ENCODE measurements around the gene LILRA6. TPM values are rescaled to one million over a fixed set of nuclear protein-coding genes. Genes with fewer than 3 reads are reported as not detected.
"Not testable (repeated sequence)": the region's sequence is repeated elsewhere in the genome, so short reads cannot be mapped to it uniquely, and the experiment has no call there.

LILRA6 gene
- total RNA-seq (1 to 10 TPM in 1 of 2 experiments, under 1 TPM in 1; 0.73 to 1.2 TPM), polyA plus RNA-seq (1 to 10 TPM in 1 of 2 donors, not detected in 1; 2.9 TPM)

DNA sequence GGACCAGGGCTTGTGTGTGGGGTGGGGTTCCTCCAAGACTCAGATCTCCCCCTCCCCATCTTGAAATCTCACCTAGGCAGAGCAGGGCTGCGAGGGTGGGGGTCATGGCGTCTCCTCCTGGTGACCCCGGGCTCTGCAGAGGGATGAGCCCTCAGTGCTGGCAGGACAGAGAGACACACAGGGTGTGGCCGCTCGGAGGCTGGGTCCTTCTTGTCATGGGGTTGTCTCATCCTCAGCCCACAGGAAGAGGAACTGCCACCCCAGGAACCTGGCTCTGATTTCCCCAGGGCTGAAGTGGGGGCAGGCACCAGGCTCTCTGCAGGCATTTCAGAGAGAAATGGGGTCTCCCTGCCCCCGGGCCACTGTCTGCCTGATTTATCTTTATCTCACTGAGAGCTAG, at the start of gene LILRA6:
LILRA6 (minus strand) TSS at position 145 of the 400 bp plus-strand sequence.
- POLR2A ChIA-PET (ENCODE audit: partially characterized antibody) = interaction anchor here (1.4 kb wide), 1 partner anchor 53 kb away, joined by 3 read pairs; the partner anchor contains the start of gene MBOAT7
- H3K27ac ChIP-seq (ENCODE audit: low read depth, low read length); H3K36me3 ChIP-seq (ENCODE audit: insufficient read depth, low read length); intact Hi-C loops (cut with micrococcal nuclease); DNase-seq; H3K27me3 ChIP-seq (ENCODE audit: insufficient read depth, low read length); H3K9me3 ChIP-seq (ENCODE audit: control insufficient read depth in 1 of 2, low read length in 2 of 2); H3K27me3 Mint-ChIP-seq; H3K36me3 Mint-ChIP-seq; H3K4me1 Mint-ChIP-seq; H3K9me3 Mint-ChIP-seq; H3K4me1 ChIP-seq (ENCODE audit: insufficient read depth, low read length); CTCF ChIA-PET (ENCODE audit: partially characterized antibody); H3K4me3 ChIP-seq (ENCODE audit: low read length in 2 of 2): not testable (repeated sequence)
- peak within 1 kb of the TSS in 1 of 8 donors; percentile 25 for H3K4me3 Mint-ChIP-seq
- peak within 1 kb of the TSS in 1 of 7 donors; percentile 37 for H3K27ac Mint-ChIP-seq

DNA sequence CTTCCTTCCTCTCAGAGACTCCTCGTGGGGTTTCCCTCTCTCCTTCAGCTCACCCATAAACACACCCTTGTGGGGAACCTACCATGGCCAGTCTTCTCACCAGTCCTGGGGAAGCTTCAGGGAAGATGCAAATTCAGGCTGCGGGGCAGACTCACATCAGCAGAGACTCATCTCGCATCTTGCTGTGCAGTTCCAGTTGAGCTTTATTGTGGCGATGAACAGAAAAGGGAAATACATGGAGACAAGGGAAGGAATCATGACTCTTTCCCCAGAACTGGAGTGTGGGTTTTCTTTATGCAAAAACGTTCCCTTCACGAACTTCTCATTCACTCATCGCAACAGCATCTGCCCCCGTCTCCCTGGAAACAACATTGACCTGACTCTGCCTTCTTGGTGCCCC, 46.6 kb upstream of the LILRA6 start:
- H3K4me3 Mint-ChIP-seq; intact Hi-C loops (cut with micrococcal nuclease); H3K9me3 ChIP-seq (ENCODE audit: control insufficient read depth in 1 of 2, low read length in 2 of 2); H3K36me3 Mint-ChIP-seq; DNase-seq; H3K27ac Mint-ChIP-seq; POLR2A ChIA-PET (ENCODE audit: partially characterized antibody); CTCF ChIA-PET (ENCODE audit: partially characterized antibody); H3K9me3 Mint-ChIP-seq; H3K27ac ChIP-seq (ENCODE audit: low read depth, low read length); H3K27me3 ChIP-seq (ENCODE audit: insufficient read depth, low read length); H3K4me1 ChIP-seq (ENCODE audit: insufficient read depth, low read length); H3K36me3 ChIP-seq (ENCODE audit: insufficient read depth, low read length); H3K4me3 ChIP-seq (ENCODE audit: low read length in 2 of 2): not testable (repeated sequence)
- H3K27me3 Mint-ChIP-seq = peaks cover 11 to 33% of the 10 kb centered on the region in 2 donors
- peaks cover 4 to 13% (median 5%) of the 10 kb centered on the region in 4 donors for H3K4me1 Mint-ChIP-seq

DNA sequence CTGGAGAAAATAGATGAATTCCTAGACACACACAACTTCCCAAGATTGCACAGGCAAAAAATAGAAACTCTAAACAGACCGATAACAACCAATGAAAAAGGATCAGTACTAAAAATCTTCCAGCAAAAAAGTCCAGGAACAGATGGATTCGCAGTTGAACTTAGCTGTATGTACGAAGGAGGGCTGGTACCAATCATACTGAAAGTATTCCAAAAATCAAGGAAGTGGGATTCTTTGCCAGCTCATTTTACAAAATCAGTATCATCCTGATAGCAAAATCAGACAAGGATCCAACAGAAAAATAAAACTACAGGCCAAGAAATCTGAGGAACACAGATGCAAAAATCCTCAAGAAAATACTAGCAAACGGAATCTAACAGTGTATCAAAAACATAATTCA, 44.9 kb upstream of the LILRA6 start:
- intact Hi-C loops (cut with micrococcal nuclease) = no loop called here
- Histone ChIP-seq H3K9me3 (ENCODE audit: control insufficient read depth in 1 of 2, low read length in 2 of 2) (no peaks in the 10 kb centered on the region), H3K27ac (ENCODE audit: low read depth, low read length) (no peak overlapping the region), H3K27me3 (ENCODE audit: insufficient read depth, low read length) (no peaks in the 10 kb centered on the region), H3K36me3 (ENCODE audit: insufficient read depth, low read length) (no peaks in the 10 kb centered on the region), H3K4me3 (ENCODE audit: low read length in 2 of 2) (no peak overlapping the region), H3K4me1 (ENCODE audit: insufficient read depth, low read length) (no peaks in the 10 kb centered on the region)
- no peaks in the 10 kb centered on the region for H3K9me3 Mint-ChIP-seq
- POLR2A ChIA-PET (ENCODE audit: partially characterized antibody) = no interaction called here
- CTCF ChIA-PET (ENCODE audit: partially characterized antibody) = no interaction called here
- H3K4me1 Mint-ChIP-seq = peaks cover 0 to 5% (median under 1%) of the 10 kb centered on the region in 4 donors
- H3K27me3 Mint-ChIP-seq = peaks cover 5 to 34% of the 10 kb centered on the region in 2 donors
- no peak overlapping the region for H3K4me3 Mint-ChIP-seq
- no peak overlapping the region for H3K27ac Mint-ChIP-seq
- DNase-seq = no peak
- H3K36me3 Mint-ChIP-seq = no peaks in the 10 kb centered on the region

DNA sequence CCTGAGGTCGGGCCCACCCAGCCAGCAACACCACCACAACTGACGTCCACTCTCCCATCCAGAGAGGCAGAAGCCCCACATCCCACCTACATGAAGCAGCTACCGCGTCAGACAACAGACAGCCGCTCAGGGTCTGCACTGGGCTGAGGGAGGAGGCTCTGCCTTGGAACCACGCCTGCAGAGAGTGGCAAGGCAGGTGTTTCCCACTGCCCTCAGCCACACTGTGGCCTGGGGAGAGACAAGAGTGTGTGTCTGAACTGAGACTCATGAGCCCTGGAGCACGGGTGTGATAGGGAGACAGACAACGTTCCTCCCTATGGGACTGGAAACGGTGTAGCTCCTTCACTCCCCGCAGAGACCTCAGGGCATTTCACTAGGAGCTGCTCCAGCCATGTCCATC, 43.7 kb upstream of the LILRA6 start:
- H3K4me1 Mint-ChIP-seq; POLR2A ChIA-PET (ENCODE audit: partially characterized antibody); H3K9me3 ChIP-seq (ENCODE audit: control insufficient read depth in 1 of 2, low read length in 2 of 2); DNase-seq; H3K27ac Mint-ChIP-seq; H3K4me3 ChIP-seq (ENCODE audit: low read length in 2 of 2); CTCF ChIA-PET (ENCODE audit: partially characterized antibody); H3K36me3 Mint-ChIP-seq; intact Hi-C loops (cut with micrococcal nuclease); H3K27ac ChIP-seq (ENCODE audit: low read depth, low read length); H3K4me3 Mint-ChIP-seq; H3K36me3 ChIP-seq (ENCODE audit: insufficient read depth, low read length); H3K4me1 ChIP-seq (ENCODE audit: insufficient read depth, low read length); H3K27me3 ChIP-seq (ENCODE audit: insufficient read depth, low read length); H3K9me3 Mint-ChIP-seq: not testable (repeated sequence)
- H3K27me3 Mint-ChIP-seq = peaks cover 14 to 40% of the 10 kb centered on the region in 2 donors

DNA sequence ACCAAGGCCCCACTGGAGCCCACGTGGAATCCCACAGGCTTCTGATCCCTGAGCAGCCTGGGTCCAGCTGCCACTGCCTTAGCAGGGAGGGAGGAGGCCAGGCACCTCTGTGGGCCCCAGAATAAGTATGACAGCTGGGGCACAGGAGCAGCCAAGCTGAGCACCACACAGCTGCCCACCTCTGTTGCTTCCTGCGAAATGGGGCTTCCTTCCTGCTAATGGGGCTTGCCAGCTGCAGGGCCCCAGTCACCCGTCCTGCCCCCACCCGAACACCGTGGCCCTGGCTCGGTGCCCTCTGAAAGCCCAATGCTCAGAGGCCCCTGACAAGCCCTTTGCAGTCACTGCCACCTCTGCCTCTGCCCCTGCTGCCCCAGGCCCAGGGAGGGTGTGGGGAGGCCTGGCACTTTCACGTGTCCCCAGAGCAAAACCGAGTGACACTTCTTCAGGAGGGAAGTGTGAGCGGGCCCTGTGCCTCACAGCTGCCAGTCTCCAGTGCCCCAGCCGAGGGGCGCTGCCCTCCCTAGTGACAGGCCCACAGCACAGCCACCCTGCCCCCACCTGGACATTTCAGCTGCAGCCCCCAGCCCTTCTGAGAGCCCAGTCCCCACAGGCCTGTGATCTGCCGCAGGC, 43.0 kb upstream of the LILRA6 start:
- H3K9me3 Mint-ChIP-seq; H3K36me3 ChIP-seq (ENCODE audit: insufficient read depth, low read length); H3K4me3 ChIP-seq (ENCODE audit: low read length in 2 of 2); H3K27ac Mint-ChIP-seq; H3K27ac ChIP-seq (ENCODE audit: low read depth, low read length); intact Hi-C loops (cut with micrococcal nuclease); H3K36me3 Mint-ChIP-seq; H3K4me1 Mint-ChIP-seq; H3K9me3 ChIP-seq (ENCODE audit: control insufficient read depth in 1 of 2, low read length in 2 of 2); CTCF ChIA-PET (ENCODE audit: partially characterized antibody); H3K4me3 Mint-ChIP-seq; H3K4me1 ChIP-seq (ENCODE audit: insufficient read depth, low read length); POLR2A ChIA-PET (ENCODE audit: partially characterized antibody); DNase-seq; H3K27me3 ChIP-seq (ENCODE audit: insufficient read depth, low read length): not testable (repeated sequence)
- peaks cover 17 to 44% of the 10 kb centered on the region in 2 donors for H3K27me3 Mint-ChIP-seq

DNA sequence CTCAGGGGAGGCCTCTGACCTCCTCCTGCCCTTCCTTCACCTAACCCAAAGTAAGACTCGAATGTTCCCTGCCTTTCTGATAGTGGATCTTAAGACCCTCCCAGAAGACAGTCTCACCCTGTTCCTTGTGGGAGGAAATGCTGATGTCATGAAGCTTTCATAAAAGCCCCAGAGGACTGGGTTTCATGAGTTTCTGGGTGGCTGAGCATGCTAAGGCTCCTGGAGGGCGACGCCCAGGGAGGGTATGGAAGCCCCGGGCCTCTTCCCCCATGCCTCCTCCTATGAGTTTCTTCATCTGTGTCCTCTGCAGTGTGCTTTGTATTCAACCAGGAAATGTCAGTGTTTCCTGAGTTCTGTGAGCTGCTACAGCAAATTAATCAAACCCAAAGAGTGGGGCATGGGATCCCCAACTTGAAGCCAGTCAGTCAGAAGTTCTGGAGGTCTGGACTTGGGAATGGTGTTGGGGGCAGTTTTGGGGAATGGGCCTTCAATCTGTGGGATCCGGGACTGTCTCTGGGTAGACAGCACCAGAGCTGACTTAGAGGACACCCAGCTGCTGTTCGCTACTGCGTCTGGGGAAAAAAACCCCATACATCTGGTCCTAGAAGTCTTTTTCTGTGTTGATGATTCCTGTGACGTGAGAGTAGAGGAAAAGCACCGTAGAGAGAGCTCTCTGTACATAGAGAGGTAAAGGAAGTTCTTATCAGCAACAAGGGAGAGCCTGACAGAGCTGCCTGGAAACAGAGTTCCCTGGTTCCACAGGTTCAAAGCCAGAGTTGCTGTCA, 40.3 kb upstream of the LILRA6 start:
- Mint-ChIP-seq H3K27me3 (peaks cover 27 to 43% of the 10 kb centered on the region in 2 donors), H3K27ac (no peak overlapping the region), H3K9me3 (no peaks in the 10 kb centered on the region), H3K4me1 (no peaks in the 10 kb centered on the region), H3K36me3 (no peaks in the 10 kb centered on the region), H3K4me3 (no peak overlapping the region)
- POLR2A ChIA-PET (ENCODE audit: partially characterized antibody) = no interaction called here
- Histone ChIP-seq H3K4me3 (ENCODE audit: low read length in 2 of 2) (no peak overlapping the region), H3K9me3 (ENCODE audit: control insufficient read depth in 1 of 2, low read length in 2 of 2) (no peaks in the 10 kb centered on the region), H3K36me3 (ENCODE audit: insufficient read depth, low read length) (no peaks in the 10 kb centered on the region), H3K4me1 (ENCODE audit: insufficient read depth, low read length) (no peaks in the 10 kb centered on the region), H3K27me3 (ENCODE audit: insufficient read depth, low read length) (no peaks in the 10 kb centered on the region), H3K27ac (ENCODE audit: low read depth, low read length) (no peak overlapping the region)
- intact Hi-C loops (cut with micrococcal nuclease) = no loop called here
- no peak for DNase-seq
- CTCF ChIA-PET (ENCODE audit: partially characterized antibody) = no interaction called here

DNA sequence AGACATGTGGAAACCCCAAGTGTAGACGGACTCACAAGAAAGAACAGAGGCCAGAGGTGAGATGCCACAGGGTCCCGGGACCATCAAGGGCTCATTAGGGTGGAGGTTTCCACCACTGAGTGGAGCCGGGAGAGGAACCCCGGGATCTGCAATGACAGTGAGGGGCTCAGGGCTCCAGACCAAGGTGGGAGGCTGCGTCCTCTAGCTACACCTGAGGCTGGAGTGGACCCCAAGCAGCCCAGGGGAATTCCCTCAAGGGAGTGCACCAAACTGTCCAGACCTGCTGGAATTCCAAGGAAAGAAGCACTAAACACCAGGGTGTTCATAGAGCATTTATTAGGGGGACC, 39.1 kb upstream of the LILRA6 start:
- H3K4me3 ChIP-seq (ENCODE audit: low read length in 2 of 2); H3K4me1 Mint-ChIP-seq; H3K36me3 ChIP-seq (ENCODE audit: insufficient read depth, low read length); H3K36me3 Mint-ChIP-seq; H3K4me1 ChIP-seq (ENCODE audit: insufficient read depth, low read length); POLR2A ChIA-PET (ENCODE audit: partially characterized antibody); H3K27me3 ChIP-seq (ENCODE audit: insufficient read depth, low read length); H3K9me3 ChIP-seq (ENCODE audit: control insufficient read depth in 1 of 2, low read length in 2 of 2); H3K27ac ChIP-seq (ENCODE audit: low read depth, low read length); H3K27ac Mint-ChIP-seq; CTCF ChIA-PET (ENCODE audit: partially characterized antibody); H3K4me3 Mint-ChIP-seq; H3K9me3 Mint-ChIP-seq; DNase-seq; intact Hi-C loops (cut with micrococcal nuclease): not testable (repeated sequence)
- peaks cover 26 to 37% of the 10 kb centered on the region in 2 donors for H3K27me3 Mint-ChIP-seq
